ENCODE results near the gene CACNA1A. TPM values are rescaled to one million over a fixed set of nuclear protein-coding genes. Genes with fewer than 3 reads are reported as not detected.

Gene CACNA1A
- polyA plus RNA-seq, 1 donor (not counting 4 experiments of a cell fraction or from before 2014, with no cell fraction given), result not detected

- Histone ChIP-seq H2AFZ (ENCODE audit: control insufficient read depth, low read length) (no peak overlapping the region), H3K9ac (ENCODE audit: control insufficient read depth, extremely low read depth, insufficient read depth, low read length) (no peak overlapping the region), H3K4me3 (ENCODE audit: control insufficient read depth in 2 of 3, extremely low read depth in 1 of 3, insufficient read depth in 2 of 3, low read depth in 1 of 3, low read length in 3 of 3) (no peak overlapping the region), H3K4me2 (ENCODE audit: control insufficient read depth, extremely low read depth, insufficient read depth, low read depth, low read length) (no peak overlapping the region), H3K27ac (ENCODE audit: control insufficient read depth, insufficient read depth, low read length) (no peak overlapping the region), H3K9me1 (ENCODE audit: control insufficient read depth, extremely low read depth, insufficient read depth, low read length) (no peaks in the 10 kb centered on the region), H4K20me1 (ENCODE audit: control insufficient read depth, extremely low read depth, insufficient read depth, low read length) (no peaks in the 10 kb centered on the region), H3K36me3 (ENCODE audit: control insufficient read depth in 2 of 2, extremely low read depth in 1 of 2, insufficient read depth in 2 of 2, low read length in 2 of 2) (no peaks in the 10 kb centered on the region), H3K9me3 (ENCODE audit: control insufficient read depth, low read depth, low read length) (no peaks in the 10 kb centered on the region), H3K79me2 (ENCODE audit: control insufficient read depth, insufficient read depth, low read length) (no peaks in the 10 kb centered on the region), H3K27me3 (ENCODE audit: control insufficient read depth, extremely low read depth, insufficient read depth, low read length) (no peaks in the 10 kb centered on the region), H3K4me1 (ENCODE audit: control insufficient read depth, extremely low read depth, insufficient read depth, low read length) (no peaks in the 10 kb centered on the region)
- no peak for DNase-seq (ENCODE audit: low read depth, low spot score)
- FAIRE-seq, result no peak
- TF ChIP-seq EZH2 (IDR thresholded peaks at IDR 0.05; ENCODE audit: low read length) (no peak), CTCF (optimal IDR thresholded peaks at IDR 0.05 in 1 of 3, IDR thresholded peaks at IDR 0.05 in 1 of 3, conservative IDR thresholded peaks at IDR 0.05 in 1 of 3; ENCODE audit: extremely low read depth in 1 of 3, insufficient read depth in 2 of 3, low read length in 3 of 3) (no peak)
- dilution Hi-C loops (cut with MboI; ENCODE audit: extremely low pct_ligation_motif_present, low sequenced_read_pairs), result no loop called here
Measured at GRCh38 chr19:13370948-13371347, 135.3 kb downstream of the CACNA1A start.

GRCh38 chr19:13366529-13367143, 139.6 kb downstream of the CACNA1A start:
- Histone ChIP-seq H3K4me3 (ENCODE audit: control insufficient read depth in 2 of 3, extremely low read depth in 1 of 3, insufficient read depth in 2 of 3, low read depth in 1 of 3, low read length in 3 of 3) (no peak overlapping the region), H3K9me1 (ENCODE audit: control insufficient read depth, extremely low read depth, insufficient read depth, low read length) (no peaks in the 10 kb centered on the region), H2AFZ (ENCODE audit: control insufficient read depth, low read length) (no peak overlapping the region), H4K20me1 (ENCODE audit: control insufficient read depth, extremely low read depth, insufficient read depth, low read length) (no peaks in the 10 kb centered on the region), H3K27ac (ENCODE audit: control insufficient read depth, insufficient read depth, low read length) (no peak overlapping the region), H3K27me3 (ENCODE audit: control insufficient read depth, extremely low read depth, insufficient read depth, low read length) (no peaks in the 10 kb centered on the region), H3K9ac (ENCODE audit: control insufficient read depth, extremely low read depth, insufficient read depth, low read length) (no peak overlapping the region), H3K9me3 (ENCODE audit: control insufficient read depth, low read depth, low read length) (no peaks in the 10 kb centered on the region), H3K36me3 (ENCODE audit: control insufficient read depth in 2 of 2, extremely low read depth in 1 of 2, insufficient read depth in 2 of 2, low read length in 2 of 2) (no peaks in the 10 kb centered on the region), H3K79me2 (ENCODE audit: control insufficient read depth, insufficient read depth, low read length) (no peaks in the 10 kb centered on the region), H3K4me1 (ENCODE audit: control insufficient read depth, extremely low read depth, insufficient read depth, low read length) (no peaks in the 10 kb centered on the region), H3K4me2 (ENCODE audit: control insufficient read depth, extremely low read depth, insufficient read depth, low read depth, low read length) (no peak overlapping the region)
- DNase-seq (ENCODE audit: low read depth, low spot score) (no peak), FAIRE-seq (no peak)
- dilution Hi-C loops (cut with MboI; ENCODE audit: extremely low pct_ligation_motif_present, low sequenced_read_pairs), result no loop called here
- TF ChIP-seq CTCF (optimal IDR thresholded peaks at IDR 0.05 in 1 of 3, IDR thresholded peaks at IDR 0.05 in 1 of 3, conservative IDR thresholded peaks at IDR 0.05 in 1 of 3; ENCODE audit: extremely low read depth in 1 of 3, insufficient read depth in 2 of 3, low read length in 3 of 3), result peak; percentile 58 to 62 (median 60)
- TF ChIP-seq EZH2 (IDR thresholded peaks at IDR 0.05; ENCODE audit: low read length), result no peak

Measured in keratinocyte (primary cell).